ENCODE measurements around the gene OLFM3.

DNA sequence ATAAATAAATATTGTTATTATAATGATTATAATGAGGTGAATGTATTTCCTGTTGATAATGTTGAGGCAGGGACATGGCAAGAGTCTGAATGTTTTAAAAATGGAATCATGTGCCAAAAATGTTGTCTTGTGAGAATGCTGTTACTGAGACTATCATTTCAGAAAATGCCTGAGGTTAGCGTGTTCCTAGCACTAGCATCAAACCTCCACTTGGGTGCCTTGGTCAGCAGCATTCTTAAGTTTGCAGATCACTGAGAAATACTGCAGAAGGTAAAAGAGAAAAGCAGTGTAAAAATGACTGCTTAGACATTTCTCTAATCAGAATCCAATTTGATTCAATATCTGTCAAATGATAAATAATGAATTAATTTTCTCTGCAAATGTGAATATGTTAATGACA lies 50.8 kb downstream of the OLFM3 start:
- TF ChIP-seq, protein P1, sequence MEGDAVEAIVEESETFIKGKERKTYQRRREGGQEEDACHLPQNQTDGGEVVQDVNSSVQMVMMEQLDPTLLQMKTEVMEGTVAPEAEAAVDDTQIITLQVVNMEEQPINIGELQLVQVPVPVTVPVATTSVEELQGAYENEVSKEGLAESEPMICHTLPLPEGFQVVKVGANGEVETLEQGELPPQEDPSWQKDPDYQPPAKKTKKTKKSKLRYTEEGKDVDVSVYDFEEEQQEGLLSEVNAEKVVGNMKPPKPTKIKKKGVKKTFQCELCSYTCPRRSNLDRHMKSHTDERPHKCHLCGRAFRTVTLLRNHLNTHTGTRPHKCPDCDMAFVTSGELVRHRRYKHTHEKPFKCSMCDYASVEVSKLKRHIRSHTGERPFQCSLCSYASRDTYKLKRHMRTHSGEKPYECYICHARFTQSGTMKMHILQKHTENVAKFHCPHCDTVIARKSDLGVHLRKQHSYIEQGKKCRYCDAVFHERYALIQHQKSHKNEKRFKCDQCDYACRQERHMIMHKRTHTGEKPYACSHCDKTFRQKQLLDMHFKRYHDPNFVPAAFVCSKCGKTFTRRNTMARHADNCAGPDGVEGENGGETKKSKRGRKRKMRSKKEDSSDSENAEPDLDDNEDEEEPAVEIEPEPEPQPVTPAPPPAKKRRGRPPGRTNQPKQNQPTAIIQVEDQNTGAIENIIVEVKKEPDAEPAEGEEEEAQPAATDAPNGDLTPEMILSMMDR (IDR thresholded peaks at IDR 0.05): no peak
- TF ChIP-seq POLR2A (IDR thresholded peaks at IDR 0.05): no peak

All from lower leg skin (tissue), 3 donors.